ENCODE measurements around the gene NMBR. TPM values are rescaled to one million over a fixed set of nuclear protein-coding genes. Genes with fewer than 3 reads are reported as not detected.

Gene NMBR
- not detected in 5 replicates for total RNA-seq (2022; extraction: Qiagen RNA extraction)

GRCh38 chr6:142146828-142147662 is at the start of gene NMBR, which contains the start of gene VTA1:
TSS of gene NMBR (minus strand) at chr6:142147122. CDS start at chr6:142088658, 58,464 bp downstream.
TSS of gene VTA1 (plus strand) at chr6:142147263. CDS start at chr6:142147288, 25 bp downstream.

GRCh38 chr6:142132625-142133024 is 14.3 kb downstream of the NMBR start, which contains the start of gene GJE1:
TSS of gene GJE1 (plus strand) at chr6:142132925. CDS start at chr6:142133159, 234 bp downstream.

Other genes starting within 250 kb of the NMBR start
- gene GJE1, start 14.2 kb downstream of the NMBR start, total RNA-seq (2022; extraction: Qiagen RNA extraction), result not detected in 5 replicates
- gene VTA1, start 141 bp upstream of the NMBR start, total RNA-seq (2022; extraction: Qiagen RNA extraction), result 39.2 to 48.9 TPM (median 46.9 TPM) in 5 replicates
- 43.7 to 81.4 TPM (median 72.2 TPM) in 5 replicates for gene ADGRG6, start 154.9 kb upstream of the NMBR start, total RNA-seq (2022; extraction: Qiagen RNA extraction)